ENCODE data around the gene LIME1. TPM values are rescaled to one million over a fixed set of nuclear protein-coding genes. Genes with fewer than 3 reads are reported as not detected.

The LIME1 gene
- total RNA-seq, 1 donor from 2014 or later: 0.47 TPM

GRCh38 chr20:63695424-63696305 is 40.8 kb upstream of the LIME1 start:
- Mint-ChIP-seq H3K4me1 (no peaks in the 10 kb centered on the region), H3K9me3 (peaks cover 4% of the 10 kb centered on the region), H3K27ac (no peak overlapping the region), H3K27me3 (ENCODE audit: insufficient read depth, low read depth) (peaks cover 15% of the 10 kb centered on the region), H3K36me3 (peaks cover 5% of the 10 kb centered on the region), H3K4me3 (no peak overlapping the region)
- H3K9ac ChIP-seq: no peak overlapping the region
- H2AFZ ChIP-seq (replicated peaks): no peak overlapping the region
- no peaks in the 10 kb centered on the region for H3K9me3 ChIP-seq (ENCODE audit: low read depth)
- no peaks in the 10 kb centered on the region for H4K20me1 ChIP-seq (ENCODE audit: low read depth)
- H3K36me3 ChIP-seq: no peaks in the 10 kb centered on the region
- peak overlapping the region; percentile 66 for H3K4me2 ChIP-seq
- no peak overlapping the region for H3K4me3 ChIP-seq
- DNase-seq (ENCODE audit: low spot score): no peak
- H3K27ac ChIP-seq: no peak overlapping the region
- H3F3A ChIP-seq (ENCODE audit: low read depth): peaks cover 7% of the 10 kb centered on the region
- peaks cover 10% of the 10 kb centered on the region for H3K4me1 ChIP-seq
- TF ChIP-seq CTCF (IDR thresholded peaks at IDR 0.05): no peak
- no peak for TF ChIP-seq EZH2 (IDR thresholded peaks at IDR 0.05)
- TF ChIP-seq EZH2phosphoT487 (IDR thresholded peaks at IDR 0.05): no peak
- H3K79me2 ChIP-seq (ENCODE audit: low read depth): no peaks in the 10 kb centered on the region
- no peaks in the 10 kb centered on the region for H3K27me3 ChIP-seq

DNA sequence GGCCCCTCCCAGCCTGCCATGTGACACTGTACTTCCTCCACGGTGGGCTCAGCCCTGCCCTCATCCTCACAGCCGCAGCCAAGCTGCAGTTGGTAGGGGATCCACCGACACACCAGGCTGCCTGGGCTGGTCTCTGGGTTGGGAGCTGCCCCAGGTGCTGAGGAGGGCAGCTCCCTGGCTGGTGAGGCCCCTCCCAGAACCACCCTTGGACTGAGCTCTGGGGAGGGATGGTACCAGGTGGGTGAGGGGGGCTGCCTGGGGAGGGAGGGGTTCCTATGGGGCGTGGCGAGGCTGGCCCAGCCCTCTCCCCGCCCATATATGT is 40.2 kb upstream of the LIME1 start:
- Mint-ChIP-seq H3K9me3 (peaks cover 4% of the 10 kb centered on the region), H3K4me1 (no peaks in the 10 kb centered on the region), H3K27me3 (ENCODE audit: insufficient read depth, low read depth) (peaks cover 13% of the 10 kb centered on the region), H3K27ac (no peak overlapping the region), H3K4me3 (no peak overlapping the region), H3K36me3 (peaks cover 5% of the 10 kb centered on the region)
- Histone ChIP-seq H3K9me3 (ENCODE audit: low read depth) (no peaks in the 10 kb centered on the region), H3F3A (ENCODE audit: low read depth) (peaks cover 7% of the 10 kb centered on the region), H2AFZ (replicated peaks) (no peak overlapping the region), H3K9ac (no peak overlapping the region), H4K20me1 (ENCODE audit: low read depth) (no peaks in the 10 kb centered on the region), H3K4me1 (peaks cover 10% of the 10 kb centered on the region), H3K4me3 (peak overlapping the region; percentile 24), H3K36me3 (no peaks in the 10 kb centered on the region), H3K27me3 (no peaks in the 10 kb centered on the region), H3K4me2 (peak overlapping the region; percentile 66), H3K27ac (no peak overlapping the region), H3K79me2 (ENCODE audit: low read depth) (no peaks in the 10 kb centered on the region)
- TF ChIP-seq CTCF (IDR thresholded peaks at IDR 0.05) (no peak), EZH2 (IDR thresholded peaks at IDR 0.05) (no peak), EZH2phosphoT487 (IDR thresholded peaks at IDR 0.05) (no peak)
- DNase-seq (ENCODE audit: low spot score): peak; percentile 62

DNA sequence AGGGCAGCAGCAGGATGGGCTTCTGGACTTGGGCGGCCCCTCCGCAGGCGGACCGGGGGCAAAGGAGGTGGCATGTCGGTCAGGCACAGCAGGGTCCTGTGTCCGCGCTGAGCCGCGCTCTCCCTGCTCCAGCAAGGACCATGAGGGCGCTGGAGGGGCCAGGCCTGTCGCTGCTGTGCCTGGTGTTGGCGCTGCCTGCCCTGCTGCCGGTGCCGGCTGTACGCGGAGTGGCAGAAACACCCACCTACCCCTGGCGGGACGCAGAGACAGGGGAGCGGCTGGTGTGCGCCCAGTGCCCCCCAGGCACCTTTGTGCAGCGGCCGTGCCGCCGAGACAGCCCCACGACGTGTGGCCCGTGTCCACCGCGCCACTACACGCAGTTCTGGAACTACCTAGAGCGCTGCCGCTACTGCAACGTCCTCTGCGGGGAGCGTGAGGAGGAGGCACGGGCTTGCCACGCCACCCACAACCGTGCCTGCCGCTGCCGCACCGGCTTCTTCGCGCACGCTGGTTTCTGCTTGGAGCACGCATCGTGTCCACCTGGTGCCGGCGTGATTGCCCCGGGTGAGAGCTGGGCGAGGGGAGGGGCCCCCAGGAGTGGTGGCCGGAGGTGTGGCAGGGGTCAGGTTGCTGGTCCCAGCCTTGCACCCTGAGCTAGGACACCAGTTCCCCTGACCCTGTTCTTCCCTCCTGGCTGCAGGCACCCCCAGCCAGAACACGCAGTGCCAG is 39.7 kb upstream of the LIME1 start, which contains the start of gene TNFRSF6B:
Gene TNFRSF6B (plus strand): TSS at position 25 of the 729 bp plus-strand sequence. CDS start 116 bp downstream, at position 141.
- peaks cover 3% of the 10 kb centered on the region for H3K36me3 Mint-ChIP-seq
- H3K4me3 Mint-ChIP-seq: no peak within 1 kb of the TSS
- no peak for DNase-seq (ENCODE audit: low spot score)
- Histone ChIP-seq H3K9ac (no peak within 1 kb of the TSS), H4K20me1 (ENCODE audit: low read depth) (no peaks in the 10 kb centered on the region), H3K27ac (no peak within 1 kb of the TSS), H3K9me3 (ENCODE audit: low read depth) (no peaks in the 10 kb centered on the region), H3K4me1 (peaks cover 10% of the 10 kb centered on the region), H3K4me3 (peak within 1 kb of the TSS; percentile 24), H3K79me2 (ENCODE audit: low read depth) (no peaks in the 10 kb centered on the region), H3F3A (ENCODE audit: low read depth) (peaks cover 7% of the 10 kb centered on the region), H3K4me2 (peak within 1 kb of the TSS; percentile 66), H3K27me3 (no peaks in the 10 kb centered on the region), H2AFZ (replicated peaks) (no peak within 1 kb of the TSS), H3K36me3 (no peaks in the 10 kb centered on the region)
- no peaks in the 10 kb centered on the region for H3K4me1 Mint-ChIP-seq
- no peak within 1 kb of the TSS for H3K27ac Mint-ChIP-seq
- TF ChIP-seq EZH2 (IDR thresholded peaks at IDR 0.05) (no peak), CTCF (IDR thresholded peaks at IDR 0.05) (no peak), EZH2phosphoT487 (IDR thresholded peaks at IDR 0.05) (no peak)
- H3K9me3 Mint-ChIP-seq: peaks cover 4% of the 10 kb centered on the region
- peaks cover 12% of the 10 kb centered on the region for H3K27me3 Mint-ChIP-seq (ENCODE audit: insufficient read depth, low read depth)
